HG02943 (cell line): ENCODE measurements around the gene RASL10A.
"Not testable (repeated sequence)": the region's sequence is repeated elsewhere in the genome, so short reads cannot be mapped to it uniquely, and the experiment has no call there.

Source experiments
- ATAC-seq: cut with Tn5 transposase; IDR thresholded peaks from one replicate; pipeline ENCODE4 v1.9.1; 2021; ENCODE audit warnings: mild to moderate bottlenecking, low read depth, moderate library complexity; ENCODE audit not compliant: unreplicated experiment

Gene RASL10A, protein sequence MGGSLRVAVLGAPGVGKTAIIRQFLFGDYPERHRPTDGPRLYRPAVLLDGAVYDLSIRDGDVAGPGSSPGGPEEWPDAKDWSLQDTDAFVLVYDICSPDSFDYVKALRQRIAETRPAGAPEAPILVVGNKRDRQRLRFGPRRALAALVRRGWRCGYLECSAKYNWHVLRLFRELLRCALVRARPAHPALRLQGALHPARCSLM

DNA sequence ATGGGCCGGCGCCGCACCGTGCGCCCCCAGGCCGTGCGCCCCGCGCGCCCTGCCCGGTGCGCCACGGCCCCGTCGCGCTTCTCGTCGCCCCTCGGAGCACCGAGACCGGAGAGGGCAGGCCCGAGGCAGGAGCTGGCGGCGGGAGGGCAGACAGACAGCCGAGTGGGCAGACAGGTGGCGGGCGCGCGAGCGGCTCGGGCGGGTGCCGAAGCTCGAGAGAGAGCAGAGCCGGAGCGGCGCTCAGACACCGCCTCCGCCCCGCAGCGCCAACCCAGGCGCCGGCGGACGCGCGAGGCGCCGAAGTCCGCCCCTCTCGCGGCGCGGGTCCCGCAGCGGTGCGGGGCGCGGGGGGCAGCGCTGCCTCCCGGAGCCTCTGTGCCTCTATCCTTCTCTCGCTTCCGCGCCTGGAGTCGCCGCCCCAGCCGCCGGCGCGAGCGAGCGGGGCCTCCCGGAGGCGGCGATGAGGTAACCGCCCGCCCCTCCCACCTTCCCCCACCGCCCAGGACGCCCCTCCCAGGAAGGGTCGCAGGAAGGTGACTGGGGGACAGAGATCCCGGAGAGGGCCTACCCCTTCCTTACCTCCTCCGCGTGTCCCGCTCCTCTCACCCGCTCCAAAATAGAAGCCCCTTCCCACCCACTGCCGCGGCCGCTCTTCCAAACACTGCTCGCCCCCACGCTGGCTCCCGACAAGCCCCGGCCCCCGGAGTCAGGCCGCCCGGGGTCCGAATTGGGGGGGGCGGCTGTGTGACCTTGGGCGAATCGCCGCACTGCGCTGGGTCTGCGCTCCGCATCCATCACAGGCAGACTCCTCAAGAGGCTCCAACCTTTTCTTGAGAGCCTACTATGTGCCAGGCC is at the start of gene RASL10A:
Gene RASL10A (minus strand): TSS at position 412 of the 855 bp plus-strand sequence. CDS start 451 bp downstream, outside the sequence.
- ATAC-seq, result no peak

DNA sequence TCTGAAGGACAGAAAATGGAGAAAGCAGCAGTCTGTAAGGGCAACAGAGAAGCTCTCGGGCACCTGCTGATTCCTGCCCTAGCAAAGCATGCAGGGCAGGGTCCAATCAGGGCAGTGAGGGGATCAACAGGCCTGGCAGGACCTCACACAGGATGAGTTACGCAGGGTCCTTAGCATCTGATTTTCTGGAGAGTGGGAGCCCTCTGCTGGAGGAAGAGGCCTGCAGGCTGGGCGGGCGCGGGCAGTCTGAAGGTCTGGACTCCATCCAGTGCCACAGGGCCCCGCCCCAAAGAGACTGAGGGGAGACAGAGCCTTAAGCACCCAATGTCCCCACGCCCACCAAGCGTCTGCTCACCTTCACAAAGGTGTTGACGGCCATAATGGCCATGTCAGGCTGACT is 44.0 kb upstream of the RASL10A start:
- ATAC-seq, result no peak

DNA sequence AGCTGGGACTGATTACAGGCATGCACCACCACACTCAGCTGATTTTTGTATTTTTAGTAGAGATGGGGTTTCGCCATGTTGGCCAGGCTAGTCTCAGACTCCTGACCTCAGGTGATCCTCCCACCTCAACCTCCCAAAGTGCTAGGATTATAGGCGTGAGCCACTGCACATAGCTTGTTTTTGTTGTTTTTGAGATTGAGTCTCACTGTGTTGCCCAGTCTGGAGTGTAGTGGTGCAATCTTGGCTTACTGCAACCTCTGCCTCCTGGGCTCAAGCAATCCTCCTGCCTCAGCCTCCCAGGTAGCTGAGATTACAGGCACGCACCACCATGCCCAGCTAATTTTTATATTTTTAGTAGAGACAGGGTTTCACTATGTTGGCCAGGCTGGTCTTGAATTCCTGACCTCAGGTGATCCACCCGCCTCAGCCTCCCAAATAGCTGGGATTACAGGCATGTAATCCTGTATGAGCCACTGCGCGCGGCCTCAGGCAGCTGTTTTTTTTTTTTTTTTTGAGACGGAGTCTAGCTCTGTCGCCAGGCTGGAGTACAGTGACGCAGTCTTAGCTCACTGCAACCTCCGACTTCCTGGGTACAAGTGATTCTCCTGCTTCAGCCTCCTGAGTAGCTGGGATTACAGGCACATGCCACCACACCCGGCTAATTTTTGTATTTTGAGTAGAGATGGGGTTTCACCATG is 41.8 kb upstream of the RASL10A start:
- not testable (repeated sequence) for ATAC-seq

DNA sequence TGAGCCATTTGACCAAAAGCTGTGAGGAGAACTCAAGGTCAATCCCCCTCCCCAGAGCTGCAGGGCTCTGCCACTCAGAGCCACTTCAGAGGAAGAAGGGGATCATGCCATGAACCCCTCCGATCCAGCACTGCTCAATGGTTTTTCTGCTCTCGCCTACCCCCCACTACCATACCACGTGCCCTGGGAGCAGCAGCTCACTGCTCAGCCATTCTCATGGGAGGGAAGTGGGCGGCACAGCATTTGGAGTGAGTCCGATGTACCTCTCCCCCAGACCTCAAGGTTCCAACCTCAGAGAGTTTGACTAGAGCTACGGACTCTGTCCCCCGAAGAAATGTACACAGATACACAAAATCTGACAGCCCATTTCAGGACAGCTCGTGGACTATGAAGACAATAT is 38.4 kb upstream of the RASL10A start:
- ATAC-seq, result no peak

DNA sequence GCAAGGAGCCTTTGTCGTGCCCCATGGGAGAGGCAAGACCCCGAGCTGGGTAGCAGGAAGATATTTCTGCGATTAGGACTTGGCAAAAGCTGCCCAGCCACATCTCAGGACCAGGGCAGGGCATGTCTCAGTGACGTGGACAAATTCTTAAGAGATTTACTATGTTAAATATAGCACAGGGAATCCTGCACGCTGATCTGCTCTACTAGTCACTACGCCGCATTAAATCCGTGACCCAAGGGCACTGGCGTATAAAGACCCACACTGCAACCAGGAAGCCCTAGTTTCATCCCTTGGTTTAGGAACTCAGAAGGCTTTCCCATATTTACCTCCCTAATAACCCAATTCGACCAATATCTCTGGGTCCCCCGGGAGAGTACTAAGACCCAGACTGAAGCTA is 37.8 kb upstream of the RASL10A start:
- ATAC-seq, result no peak

DNA sequence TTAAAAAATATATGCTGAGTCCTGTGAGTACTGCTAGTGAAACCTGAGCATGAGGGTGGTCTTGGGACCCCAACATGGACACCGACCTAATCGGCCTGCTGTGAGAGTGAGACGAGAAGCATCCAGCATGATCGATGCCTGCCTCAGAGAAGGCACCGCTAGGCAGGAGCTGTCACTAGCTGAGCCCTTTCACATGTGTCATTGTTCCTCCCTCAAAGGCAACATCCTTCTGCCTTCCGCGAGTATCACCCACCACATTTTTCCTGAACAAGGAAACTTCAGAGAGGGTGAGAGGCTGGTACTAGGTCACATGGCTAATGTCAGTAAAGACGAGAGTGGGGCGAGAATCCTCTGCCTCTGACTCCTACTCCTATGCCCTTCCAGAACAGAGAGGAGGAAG is 37.3 kb upstream of the RASL10A start:
- no peak for ATAC-seq

DNA sequence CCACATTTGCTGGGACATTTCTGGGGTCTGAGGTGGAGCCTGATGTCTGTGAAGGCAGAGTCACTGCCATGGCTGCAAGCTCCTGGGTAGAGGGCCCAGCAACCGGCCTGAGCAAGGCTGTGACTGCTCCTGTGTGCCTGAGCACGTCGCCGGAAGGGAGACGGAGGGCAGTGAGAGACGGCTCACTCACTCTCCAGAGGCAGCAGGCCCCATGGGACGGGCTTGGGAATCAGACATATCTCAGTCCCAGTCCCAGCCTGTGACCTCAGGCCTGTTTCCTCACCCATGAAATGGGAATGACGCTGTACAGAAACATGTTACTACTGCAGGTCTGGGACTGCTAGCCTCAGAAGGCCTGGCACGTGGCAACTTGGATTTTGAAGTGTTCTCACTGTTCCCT is 36.4 kb upstream of the RASL10A start:
- ATAC-seq, result no peak

DNA sequence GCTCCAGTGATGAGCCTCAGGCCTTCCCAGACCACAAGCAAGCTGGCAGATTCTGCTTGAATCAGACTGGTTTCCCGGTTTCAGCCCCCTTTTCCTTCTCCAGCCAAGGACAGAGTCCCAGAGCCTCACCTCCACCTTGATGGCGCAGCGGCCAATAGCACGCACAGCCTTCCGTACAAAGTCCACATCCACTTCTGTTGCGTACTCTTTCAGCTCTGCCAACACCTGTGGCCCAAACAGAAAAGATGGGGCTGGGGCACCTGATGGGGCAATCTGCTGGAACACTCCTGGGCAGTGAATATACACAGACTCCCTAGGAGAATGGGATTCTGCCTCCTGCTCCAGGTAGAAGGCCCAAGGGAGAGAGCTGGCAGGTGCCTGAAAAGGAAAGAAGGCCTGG is 35.5 kb upstream of the RASL10A start:
- no peak for ATAC-seq

DNA sequence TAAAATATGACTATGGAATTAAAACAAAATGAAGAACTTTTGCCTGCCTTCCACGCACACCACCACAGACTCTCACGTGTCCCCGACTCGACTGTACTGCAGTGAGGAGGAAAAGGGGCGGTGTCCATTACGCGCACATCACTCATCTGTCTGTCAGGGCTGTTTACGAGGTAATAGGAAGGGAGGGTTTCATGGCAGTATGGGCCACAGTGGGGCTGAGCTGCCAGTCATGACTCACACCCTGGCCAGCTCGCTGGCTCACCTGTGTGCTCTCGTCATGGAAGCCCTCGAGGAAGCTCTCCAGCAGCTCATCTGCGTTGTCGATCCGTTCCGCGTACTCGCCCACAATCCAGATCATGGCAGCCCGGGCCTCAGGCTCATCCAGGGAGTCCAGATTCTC is 33.5 kb upstream of the RASL10A start:
- ATAC-seq, result no peak

DNA sequence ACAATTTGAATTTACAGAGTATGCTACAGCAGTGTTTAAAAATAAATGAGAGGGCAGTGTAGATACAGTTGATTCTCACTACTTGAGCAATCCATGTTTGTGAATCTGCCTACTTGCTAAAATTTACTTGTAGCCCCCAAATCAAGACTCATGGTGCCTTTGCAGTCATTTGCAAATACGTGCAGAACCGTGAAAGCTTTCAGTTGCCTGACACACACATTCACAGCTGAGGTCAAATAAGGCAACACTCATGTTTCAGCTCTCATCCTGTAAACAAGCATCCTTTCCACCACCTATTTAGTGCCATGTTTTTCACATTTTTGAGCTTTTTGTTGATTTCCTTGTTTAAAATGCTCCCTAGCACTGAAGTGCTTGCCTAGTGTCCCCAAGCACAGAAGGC is 32.5 kb upstream of the RASL10A start:
- ATAC-seq, result no peak

DNA sequence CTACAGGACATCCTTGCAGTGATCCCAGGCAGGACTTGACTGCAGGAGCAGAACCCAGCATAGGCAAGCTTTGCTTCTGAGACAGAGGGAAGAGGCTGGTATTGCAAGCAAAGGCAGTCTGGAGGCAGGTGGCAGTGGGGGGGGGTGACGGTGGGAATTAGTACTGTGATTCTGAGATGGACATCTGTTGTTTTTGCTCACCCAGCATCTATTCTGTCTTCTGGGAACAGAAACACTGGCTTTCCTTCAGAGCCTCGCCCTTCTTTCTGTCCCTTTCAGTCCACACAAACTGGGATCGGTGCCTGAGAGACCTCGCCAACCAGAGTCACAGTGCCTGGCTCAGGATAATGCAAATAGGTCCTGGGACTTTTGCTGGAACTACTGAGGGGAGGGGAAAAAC is 31.2 kb upstream of the RASL10A start:
- no peak for ATAC-seq

DNA sequence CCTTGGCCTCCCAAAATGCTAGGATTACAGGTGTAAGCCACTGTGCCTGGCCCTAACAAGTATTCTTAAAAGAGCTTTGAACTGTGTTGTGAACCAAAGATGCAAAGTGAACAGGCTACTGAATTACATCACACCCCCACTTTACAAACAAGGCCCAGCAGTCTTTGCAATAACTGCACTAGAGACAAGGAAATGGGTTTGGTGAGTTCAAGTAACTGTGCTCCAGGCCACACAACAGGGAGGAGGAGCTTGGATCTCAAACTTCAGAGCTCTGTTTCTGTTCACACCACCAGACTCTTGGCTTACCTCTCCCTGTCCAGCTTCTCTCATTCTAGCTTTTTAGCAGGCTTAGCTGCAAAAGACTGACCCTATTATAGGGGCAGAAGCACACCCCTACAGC is 30.4 kb upstream of the RASL10A start:
- ATAC-seq, result no peak

DNA sequence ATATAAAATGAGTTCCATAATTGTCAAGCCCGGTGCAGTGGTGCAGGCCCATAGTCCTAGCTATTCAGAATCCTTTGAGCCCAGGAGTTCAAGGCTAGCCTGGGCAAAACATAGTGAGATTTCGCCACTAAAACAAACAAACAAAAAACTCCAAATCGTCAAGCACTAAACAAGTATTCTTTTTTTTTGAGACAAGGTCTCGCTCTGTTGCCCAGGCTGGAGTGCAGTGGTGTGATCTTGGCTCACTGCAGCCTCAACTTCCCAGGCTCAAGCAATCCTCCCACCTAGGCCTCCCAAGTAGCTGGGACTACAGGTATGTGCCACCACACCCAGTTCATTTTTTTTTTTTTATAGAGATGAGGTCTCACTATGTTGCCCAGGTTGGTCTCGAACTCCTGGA is 29.4 kb upstream of the RASL10A start:
- not testable (repeated sequence) for ATAC-seq

DNA sequence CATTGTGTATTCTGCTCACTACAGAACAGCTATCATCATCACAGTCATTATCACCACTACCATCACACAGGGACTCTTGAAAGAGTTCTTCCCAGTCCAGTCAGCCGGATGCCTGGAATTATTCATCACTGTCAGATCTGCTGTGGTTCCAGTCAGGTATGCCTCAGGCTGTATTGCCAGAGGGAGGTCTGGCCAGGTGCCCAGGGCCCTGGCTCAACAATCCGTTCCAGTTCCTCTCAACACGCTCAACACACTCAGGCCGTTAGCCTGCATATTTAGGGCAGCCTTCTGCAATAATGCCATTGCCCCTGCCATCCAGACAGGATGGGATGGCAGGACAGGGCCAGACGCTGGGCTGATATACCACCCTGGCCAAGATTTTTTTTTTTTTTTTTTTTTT is 28.6 kb upstream of the RASL10A start:
- ATAC-seq, result no peak

DNA sequence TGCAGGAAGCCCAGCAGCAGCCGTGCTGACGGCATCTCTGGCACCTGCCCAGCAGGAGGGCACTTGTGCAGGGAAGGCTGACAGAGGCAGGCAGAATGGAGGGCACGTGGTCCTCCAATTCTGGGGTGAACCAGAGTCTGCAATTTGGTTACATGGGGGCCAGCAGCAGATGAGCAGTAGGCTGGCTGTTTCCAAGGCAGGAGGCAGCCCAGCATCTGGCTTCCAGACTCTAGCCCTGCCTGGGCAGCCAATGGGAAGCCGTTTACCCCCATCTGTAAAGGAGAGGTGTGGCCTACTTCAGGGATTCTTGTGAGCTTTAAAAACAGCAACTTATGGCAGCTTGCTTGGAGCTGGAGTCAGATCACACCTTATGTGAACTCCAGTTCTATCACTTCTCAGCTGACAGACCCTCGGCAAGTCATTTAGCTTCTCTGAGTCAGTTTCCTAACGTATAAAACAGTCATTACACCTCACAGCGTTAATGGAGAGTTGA is 27.9 kb upstream of the RASL10A start:
- no peak for ATAC-seq

DNA sequence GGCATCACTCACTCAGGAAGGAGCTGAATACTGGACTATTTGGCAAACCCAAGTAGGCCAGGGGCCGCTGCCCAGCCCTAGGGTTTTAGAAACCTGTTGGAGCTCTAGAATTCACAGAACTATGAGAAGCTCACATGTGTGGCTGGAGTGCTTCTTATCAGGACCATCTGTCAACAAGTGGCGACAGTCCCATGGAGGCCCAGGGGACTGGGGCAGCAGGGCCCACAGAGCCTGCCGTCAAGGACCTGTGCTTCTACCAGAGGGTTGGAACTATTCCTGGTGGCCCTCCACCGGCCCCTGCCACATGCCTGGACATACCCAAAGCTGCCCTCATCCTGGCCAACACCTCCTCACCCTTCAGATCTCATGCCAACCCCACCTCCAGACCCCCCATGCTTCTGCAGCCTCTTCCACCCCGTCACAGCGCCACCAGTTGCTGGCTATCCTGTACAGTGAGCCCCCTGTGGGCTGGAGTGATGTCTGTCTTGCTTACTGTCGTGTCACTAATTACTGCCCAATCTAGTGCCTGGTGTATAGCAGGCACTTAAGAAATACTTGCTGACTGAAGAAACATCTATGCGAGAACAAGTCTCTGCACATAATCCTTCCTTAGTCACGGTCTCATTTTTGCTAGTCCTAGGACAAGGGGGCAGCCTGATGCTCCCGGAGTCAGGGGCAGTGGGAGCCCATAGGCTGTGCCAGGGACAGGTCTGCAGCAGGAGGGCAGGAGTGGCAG is 27.2 kb upstream of the RASL10A start:
- no peak for ATAC-seq

DNA sequence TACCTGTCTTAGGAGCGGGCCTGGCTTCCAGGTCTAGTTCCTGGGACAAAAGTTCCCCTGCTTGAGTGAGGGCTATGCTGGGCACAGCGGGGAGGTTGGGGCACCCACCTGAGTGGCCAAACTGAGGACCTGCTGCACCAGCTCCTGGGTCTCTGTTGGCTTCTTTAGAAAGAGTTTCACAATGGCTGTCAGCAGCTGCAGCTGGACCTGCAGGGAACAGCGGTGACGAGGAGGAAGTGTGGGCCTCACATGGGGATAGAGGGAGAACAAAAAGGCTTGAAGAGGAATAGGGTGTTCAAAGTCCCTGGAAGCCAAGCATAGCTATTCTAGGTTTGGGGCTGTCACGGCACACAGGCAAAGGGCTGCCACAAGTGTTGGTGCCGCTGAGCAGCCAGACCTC is 26.7 kb upstream of the RASL10A start:
- no peak for ATAC-seq

DNA sequence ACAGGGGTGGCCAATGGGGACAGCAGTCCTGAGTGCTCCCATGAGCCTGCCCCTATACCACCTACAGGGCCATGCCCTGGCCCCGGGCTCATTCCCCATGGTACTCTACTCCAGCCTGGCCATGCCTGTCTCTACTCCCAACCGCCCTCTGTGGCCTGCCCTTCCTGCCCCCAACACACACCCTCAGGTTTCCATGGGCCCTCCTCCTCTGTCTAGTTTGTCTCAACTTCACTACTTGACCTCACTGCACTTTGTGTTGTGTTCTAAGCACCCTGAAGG is 26.3 kb upstream of the RASL10A start:
- ATAC-seq, result no peak

DNA sequence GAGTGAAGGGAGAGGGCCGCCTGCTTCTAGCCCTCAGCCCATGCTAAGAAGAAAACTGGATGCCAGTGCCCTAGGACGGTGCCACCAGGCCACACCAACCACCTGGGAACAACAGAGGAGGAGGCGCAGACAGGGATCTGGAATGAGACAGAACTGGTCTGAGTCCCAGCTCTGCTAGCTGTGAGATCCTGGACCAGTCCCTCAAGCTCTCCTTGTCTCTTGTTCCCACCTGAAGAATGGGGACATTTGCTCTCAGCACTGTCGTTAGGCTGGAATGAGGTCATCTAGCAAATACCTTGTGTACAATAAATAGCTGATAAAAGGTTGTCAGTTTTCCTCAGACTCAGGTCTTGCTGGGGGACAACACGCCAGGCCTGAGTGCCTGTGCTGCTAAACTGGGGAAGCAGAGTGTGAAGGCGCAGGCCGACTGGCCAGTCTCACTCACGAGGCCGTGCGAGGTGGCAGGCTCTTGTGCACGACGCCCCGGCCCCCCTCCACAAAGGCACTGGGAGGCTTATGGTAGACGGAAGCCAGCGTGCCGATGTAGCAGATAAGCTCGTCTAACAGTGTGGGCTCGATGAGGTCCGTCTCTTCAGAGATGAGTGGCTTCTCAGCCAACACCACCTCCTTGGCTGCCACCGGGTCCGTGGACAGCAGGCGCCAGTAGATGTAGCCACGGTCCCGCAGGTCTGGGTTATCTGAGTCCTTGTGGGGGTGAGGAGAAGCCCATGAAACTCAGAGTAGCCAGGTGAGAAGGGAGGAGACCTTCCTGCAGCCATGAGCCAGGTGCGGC is 25.8 kb upstream of the RASL10A start:
- no peak for ATAC-seq

DNA sequence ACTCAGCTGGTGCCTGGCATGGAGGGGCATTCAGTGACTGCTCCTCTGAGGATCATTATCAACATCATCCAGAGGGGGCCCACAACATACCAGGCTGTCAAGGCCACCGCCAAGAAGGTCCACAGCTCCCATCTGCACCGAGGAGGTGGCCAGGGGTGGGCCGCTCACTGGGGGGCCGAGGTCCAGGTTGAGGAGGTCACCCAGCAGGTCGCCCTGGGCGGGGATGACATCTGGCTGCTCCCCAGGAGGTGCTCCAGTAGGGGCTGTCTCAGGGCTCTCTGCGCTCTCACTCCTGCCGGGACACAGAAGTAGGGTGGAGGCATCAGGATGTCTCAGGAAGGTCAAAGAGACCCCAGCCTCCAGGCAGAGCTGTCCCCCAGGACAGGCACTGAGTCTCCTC is 25.1 kb upstream of the RASL10A start:
- ATAC-seq, result no peak
